ENCODE measurements around the gene GPC2.
"Not testable (repeated sequence)": the region's sequence is repeated elsewhere in the genome, so short reads cannot be mapped to it uniquely, and the experiment has no call there.

DNA sequence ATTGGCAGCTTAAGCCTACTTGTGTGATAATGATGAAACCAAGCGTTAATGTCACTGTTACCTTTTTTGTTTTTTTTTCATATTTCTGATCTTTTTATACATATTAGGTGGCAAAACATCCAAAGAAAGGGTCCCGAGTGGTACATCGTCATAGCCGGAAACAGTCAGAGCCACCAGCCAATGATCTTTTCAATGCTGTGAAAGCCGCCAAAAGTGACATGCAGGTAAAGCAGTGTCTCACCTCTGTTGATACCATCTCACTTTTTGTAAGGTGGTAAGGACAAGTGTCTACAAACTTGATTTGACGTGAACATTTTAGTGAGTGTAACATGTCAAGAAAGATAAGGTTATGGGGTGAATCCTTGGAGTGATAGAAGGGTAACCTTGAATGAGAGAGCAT lies 5.4 kb upstream of the GPC2 start:
- TF ChIP-seq, protein P1, sequence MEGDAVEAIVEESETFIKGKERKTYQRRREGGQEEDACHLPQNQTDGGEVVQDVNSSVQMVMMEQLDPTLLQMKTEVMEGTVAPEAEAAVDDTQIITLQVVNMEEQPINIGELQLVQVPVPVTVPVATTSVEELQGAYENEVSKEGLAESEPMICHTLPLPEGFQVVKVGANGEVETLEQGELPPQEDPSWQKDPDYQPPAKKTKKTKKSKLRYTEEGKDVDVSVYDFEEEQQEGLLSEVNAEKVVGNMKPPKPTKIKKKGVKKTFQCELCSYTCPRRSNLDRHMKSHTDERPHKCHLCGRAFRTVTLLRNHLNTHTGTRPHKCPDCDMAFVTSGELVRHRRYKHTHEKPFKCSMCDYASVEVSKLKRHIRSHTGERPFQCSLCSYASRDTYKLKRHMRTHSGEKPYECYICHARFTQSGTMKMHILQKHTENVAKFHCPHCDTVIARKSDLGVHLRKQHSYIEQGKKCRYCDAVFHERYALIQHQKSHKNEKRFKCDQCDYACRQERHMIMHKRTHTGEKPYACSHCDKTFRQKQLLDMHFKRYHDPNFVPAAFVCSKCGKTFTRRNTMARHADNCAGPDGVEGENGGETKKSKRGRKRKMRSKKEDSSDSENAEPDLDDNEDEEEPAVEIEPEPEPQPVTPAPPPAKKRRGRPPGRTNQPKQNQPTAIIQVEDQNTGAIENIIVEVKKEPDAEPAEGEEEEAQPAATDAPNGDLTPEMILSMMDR (IDR thresholded peaks at IDR 0.05; ENCODE audit: low read depth, low read length, poor library complexity, severe bottlenecking), result not testable (repeated sequence)
- not testable (repeated sequence) for TF ChIP-seq EZH2phosphoT487 (IDR thresholded peaks at IDR 0.05; ENCODE audit: borderline replicate concordance, low read length)

Measured in DOHH2 (cell line).